Stimulated activated CD8-positive, alpha-beta memory T cell treated with anti-CD3 and anti-CD28 coated beads, Interleukin-4, amount 100 ng/mL, for 4 hours (primary cell): ENCODE measurements around the gene BMPR2.
"Not testable (repeated sequence)": the region's sequence is repeated elsewhere in the genome, so short reads cannot be mapped to it uniquely, and the experiment has no call there.

Source experiments
- DNase-seq, 2 donors: peaks; one replicate each; pipeline ENCODE4 v3.0.0-alpha.2; 2020; ENCODE audit warnings: low read depth in 2 of 2, low spot score in 1 of 2

Gene BMPR2

DNA sequence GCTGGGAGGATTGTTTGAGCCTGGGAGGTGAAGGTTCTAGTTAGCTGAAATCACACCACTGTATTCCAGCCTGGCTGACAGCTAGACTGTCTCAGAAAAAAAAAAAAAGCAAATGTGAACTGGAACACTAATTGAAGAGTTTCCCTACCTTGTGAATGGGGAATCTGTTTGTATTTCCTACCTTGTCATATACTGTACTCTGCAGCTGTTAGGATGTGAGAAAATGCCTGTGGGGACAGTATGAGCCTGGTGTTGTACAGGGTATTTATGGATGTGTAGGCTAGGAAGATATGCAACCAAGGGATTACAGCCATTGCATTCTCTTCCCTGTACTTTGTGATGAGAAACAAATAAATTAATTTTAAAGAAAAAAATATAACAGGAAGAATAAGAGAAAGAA lies 145.3 kb downstream of the BMPR2 start:
- no peak for DNase-seq

DNA sequence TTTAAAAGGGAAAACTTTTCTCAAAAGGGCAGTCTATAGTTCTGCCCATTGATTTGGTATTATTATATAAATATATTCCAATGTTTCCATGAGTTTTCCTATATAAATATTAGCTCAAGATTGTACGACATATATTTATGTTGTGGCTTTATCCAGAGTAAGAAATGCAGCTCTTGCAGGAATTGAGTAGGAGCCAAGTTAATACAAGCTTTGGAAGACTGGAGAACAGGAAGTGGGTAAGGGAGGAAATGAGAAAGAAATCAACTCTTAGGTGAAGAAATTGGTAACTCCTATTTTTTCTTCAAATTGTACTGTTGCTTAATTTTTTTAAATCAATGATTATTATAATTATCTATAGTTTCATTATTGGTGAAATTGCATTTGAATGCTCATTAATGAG lies 153.3 kb downstream of the BMPR2 start:
- DNase-seq, result no peak

DNA sequence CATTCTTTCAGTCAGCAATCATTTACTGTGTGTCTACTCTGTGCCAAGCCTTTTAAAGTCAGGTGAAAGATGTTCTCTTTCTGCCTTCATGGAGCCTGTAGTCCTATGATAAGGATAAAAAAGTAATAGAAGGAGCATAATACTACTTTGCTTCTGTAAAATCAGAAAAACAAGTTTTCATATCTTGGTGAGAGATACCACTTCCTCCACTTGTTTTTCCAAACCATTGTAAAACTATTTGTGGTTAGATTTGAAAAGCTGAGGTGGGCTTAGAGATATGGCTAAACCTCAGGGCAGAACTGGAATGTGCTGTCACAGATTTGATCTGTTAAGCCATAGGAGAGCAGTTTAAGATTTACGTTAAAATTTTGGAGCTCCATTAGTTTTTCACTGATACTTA lies 153.9 kb downstream of the BMPR2 start:
- DNase-seq, result no peak

DNA sequence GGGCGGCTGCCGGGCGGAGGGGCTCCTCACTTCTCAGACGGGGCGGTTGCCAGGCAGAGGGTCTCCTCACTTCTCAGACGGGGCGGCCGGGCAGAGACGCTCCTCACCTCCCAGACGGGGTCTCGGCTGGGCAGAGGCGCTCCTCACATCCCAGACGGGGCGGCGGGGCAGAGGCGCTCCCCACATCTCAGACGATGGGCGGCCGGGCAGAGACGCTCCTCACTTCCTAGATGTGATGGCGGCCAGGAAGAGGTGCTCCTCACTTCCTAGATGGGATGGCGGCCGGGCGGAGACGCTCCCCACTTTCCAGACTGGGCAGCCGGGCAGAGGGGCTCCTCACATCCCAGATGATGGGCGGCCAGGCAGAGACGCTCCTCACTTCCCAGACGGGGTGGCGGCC lies 159.2 kb downstream of the BMPR2 start:
- DNase-seq, result not testable (repeated sequence)

DNA sequence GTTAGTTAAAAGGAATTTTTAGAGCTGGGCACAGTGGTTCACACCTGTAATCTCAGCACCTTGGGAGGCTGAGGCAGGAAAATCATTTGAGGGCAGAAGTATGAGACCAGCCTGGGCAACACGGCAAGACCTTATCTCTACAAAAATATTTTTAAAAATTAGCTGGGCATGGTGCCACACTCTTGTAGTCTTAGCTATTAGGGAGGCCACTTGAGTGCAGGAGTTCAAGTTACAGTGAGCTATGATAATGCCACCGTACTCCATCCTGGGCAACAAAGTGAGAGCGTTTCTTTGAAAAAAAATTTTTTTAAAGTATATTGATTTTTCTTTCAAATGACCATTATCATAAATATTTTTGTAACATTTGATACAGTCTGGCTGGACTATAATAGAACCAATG lies 165.0 kb downstream of the BMPR2 start:
- DNase-seq, result no peak

DNA sequence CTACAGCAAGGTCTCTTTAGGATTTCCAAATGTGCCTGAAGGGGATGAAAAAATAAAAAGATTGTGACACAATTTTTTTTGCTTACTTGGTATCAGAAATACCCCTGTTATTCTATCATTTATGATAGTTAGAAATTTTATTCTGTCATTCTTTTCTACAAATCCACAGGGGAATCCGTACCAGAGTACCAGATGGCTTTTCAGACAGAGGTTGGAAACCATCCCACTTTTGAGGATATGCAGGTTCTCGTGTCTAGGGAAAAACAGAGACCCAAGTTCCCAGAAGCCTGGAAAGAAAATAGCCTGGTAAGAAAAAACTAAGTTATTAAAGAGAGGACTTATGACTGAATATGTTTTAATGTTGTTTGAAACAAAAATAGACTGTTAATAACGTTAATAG lies 166.0 kb downstream of the BMPR2 start:
- DNase-seq, result no peak

DNA sequence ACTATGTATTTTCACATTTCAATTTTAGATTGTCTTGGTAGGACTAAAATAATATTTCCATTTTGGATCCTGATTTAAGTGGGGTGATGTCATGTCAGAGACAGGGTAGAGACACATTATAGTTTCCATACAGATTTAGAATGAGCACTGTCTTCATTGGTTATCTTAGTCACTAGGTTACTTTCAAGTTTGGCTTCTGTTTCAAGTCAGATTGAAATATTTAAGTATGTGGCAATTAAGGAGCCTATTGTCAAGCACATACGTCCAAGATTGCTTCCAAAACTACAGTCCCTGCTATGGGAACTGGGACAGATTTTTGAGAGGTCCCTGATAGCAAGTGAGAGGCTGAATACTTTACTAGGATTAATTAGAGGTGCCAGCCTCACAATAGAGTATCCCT lies 169.4 kb downstream of the BMPR2 start:
- no peak for DNase-seq

DNA sequence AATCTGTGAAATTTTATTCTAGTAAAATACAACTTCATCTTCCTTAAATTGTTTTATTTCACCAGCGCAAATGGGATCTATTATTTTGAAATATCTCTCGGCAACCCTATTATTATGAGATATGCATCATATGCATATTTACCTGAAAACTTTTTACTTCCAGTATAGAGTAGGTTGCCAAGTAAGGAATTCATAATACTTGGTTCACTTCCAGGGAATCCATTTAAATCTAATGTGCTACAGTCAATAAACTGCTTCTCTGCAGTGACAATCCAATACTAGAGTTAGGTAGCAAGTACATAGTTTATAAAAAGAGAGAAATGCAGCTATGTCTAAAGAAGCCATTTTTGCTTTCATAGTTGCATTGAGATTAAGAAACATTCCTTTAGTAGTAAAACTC lies 169.8 kb downstream of the BMPR2 start:
- no peak for DNase-seq

DNA sequence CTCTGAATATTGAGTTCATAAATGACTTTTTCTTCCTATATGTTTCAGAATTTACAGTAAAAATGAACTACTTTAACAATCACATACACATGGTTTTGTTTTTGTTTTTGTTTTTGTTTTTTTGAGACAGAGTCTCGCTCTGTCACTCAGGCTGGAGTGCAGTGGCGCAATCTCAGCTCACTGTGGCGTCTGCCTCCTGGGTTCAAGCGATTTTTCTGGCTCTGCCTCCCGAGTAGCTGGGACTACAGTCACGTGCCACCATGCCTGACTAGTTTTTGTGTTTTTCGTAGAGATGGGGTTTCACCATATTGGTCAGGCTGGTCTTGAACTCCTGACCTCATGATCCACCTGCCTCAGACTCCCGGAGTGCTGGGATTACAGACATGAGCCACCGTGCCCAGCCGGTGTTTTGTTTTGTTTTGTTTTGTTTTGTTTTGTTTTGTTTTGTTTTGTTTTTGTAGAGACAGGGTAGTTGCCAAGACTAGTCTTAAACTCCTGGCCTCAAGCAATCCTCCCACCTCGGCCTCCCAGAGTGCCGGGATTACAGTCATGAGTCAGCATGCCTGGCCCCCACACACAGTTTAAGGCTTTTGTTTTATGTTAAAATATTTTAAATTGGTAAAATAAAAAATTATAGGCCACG lies 170.5 kb downstream of the BMPR2 start:
- not testable (repeated sequence) for DNase-seq

DNA sequence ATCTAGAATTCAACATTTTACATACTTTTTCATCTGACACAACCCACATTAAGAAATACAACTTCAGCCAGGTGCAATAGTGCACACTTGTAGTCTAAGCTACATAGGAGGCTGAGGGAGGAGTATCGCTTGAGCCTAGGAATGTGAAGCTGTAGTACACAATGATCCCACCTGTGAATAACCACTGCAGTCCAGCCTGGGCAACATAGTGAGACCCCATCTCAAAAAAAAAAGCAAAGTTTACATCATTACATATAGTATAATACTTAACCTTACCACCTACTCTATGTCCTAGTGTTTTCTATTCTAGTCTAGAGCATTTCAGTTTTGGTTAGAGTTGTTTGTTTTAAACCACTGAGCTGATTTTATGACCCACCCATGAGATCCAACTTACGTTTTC lies 172.1 kb downstream of the BMPR2 start:
- DNase-seq, result no peak

DNA sequence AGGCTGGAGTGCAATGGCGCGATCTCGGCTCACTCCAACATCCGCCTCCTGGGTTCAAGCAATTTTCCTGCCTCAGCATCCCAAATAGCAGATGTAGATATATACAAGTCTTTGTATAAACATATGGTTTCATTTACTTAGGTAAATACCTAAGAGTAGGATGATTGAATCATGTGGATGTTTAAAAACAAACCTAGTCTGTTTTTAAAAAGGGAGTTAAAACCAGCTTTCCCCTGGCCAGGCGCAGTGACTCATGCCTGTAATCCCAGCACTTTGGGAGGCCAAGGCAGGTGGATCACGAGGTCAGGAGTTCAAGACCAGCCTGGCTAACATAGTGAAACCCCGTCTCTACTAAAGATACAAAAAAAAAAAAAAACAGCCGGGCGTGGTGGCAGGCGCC lies 174.9 kb downstream of the BMPR2 start:
- DNase-seq, result not testable (repeated sequence)

DNA sequence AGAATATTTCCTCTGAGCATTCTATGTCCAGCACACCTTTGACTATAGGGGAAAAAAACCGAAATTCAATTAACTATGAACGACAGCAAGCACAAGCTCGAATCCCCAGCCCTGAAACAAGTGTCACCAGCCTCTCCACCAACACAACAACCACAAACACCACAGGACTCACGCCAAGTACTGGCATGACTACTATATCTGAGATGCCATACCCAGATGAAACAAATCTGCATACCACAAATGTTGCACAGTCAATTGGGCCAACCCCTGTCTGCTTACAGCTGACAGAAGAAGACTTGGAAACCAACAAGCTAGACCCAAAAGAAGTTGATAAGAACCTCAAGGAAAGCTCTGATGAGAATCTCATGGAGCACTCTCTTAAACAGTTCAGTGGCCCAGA lies 179.2 kb downstream of the BMPR2 start:
- DNase-seq, result no peak

DNA sequence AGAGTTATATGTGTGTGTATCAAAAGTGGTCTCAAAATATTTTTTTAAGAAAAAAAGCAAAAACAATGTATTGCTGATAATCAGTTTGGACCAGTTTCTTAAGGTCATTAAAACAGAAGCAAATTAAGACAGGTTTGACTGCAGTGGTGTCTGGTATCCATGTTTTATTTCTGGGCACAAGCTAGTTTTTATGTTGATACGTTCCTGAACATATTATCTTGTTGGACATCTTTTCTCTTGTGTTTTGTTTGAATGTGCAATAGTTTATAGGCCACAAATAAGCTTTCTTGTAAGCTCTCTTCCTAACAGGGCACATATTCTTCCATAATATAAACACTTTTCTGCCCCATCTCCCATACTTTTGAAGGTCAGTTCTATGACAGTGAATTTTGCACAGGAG lies 184.1 kb downstream of the BMPR2 start:
- DNase-seq, result no peak

DNA sequence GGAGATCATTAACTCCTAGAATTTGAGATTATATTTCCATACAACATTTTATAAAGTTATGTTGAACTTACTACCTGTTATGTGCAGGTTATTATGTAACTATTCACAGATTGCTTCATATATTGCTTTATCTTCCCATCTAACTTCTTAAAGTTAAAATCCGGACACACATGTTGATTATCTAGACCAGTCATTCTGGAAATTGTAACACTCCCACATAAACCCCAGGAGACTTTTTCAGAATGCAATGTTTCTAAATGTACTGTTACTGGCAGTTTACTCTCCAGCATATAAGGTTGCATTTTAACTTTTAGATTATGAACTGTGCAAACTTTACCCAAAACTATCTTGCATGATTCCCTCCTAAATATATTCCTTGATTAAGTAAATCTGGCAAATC lies 188.1 kb downstream of the BMPR2 start:
- no peak for DNase-seq

DNA sequence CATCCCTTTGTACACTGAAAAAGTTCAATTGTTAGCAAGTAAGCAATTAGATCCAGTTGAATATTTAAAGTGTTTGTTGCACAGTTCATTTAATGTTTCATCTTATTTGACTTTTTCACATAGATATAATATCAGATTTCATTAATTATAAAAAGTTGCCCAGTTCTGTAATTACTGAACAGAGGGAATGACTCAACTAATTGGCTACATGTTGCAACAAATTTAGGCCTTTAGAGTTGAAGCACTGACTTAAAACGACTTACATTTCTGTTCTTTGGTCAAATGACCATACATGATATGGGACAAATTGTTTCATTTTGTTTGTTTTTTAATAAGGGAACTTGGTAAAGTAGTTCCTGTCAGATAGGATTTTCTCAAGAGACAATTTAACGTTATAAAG lies 190.2 kb downstream of the BMPR2 start:
- DNase-seq, result no peak

DNA sequence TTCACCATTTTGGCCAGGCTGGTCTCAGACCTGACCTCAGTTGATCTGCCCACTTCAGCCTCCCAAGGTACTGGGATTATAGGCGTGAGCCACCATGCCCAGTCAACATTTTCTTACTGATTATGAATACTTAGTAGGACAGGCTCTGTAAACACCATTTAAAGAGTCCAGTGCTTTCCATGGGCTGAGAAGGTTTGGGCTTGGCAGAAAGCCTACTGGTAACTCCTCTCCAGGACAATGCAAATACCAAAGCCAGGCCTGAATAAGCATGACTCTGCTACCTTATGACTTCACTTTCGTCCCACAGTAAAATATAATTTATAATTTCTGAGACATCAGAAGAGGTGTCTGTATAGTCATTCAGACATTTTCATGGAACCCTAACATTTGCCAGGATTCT lies 198.4 kb downstream of the BMPR2 start:
- no peak for DNase-seq

DNA sequence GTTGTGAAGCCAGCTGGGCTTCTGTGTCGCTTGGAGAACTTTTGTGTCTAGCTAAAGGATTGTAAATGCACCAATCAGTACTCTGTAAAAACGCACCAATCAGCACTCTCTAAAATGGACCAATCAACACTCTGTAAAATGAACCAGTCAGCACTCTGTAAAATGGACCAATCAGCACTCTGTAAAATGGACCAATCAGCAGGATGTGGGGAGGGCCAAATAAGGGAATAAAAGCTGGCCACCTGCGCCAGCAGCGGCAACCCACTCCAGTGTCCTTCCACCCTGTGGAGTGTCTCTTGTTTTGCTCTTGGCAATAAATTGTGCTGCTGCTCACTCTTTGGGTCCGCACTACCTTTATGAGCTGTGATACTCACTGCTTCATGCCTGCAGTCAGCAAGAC lies 199.1 kb downstream of the BMPR2 start:
- not testable (repeated sequence) for DNase-seq

DNA sequence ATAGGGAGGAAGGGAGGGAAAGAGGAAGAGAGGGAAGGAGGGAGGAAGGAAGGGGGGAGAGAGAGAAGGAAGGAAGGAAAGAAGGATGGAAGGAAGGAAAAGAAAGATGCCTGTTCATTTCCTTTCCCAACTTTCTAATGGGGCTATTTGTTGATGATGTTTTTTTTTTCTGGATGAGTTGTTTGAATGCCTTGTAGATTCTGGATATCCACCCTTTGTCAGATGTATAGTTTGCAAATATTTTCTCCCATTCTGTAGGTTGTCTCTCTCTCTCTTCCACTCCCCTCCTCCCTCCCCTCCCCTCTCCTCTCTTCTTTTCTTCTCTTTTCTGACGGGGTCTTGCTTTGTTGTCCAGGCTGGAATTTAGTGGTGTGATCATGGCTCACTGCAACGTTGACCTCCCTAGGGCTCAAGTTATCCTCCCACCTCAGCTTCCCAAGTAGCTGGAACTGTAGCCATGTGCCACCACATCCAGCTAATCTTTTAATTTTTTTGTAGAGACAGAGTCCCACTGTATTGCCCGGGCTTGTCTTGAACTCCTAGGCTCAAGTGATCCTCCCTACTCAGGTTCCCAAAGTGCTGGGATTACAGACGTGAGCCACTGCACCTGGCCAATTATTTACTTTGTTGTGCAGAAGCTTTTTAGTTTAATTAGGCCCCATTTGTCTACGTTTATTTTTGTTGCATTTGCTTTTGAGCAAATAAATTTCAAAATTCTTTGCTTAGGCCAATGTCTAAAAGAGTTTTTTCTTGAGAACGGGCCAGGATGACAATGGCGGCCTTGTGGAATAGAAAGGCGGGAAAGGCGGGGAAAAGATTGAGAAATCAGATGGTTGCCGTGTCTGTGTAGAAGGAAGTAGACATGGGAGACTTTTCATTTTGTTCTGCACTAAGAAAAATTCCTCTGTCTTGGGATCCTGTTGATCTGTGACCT lies 201.4 kb downstream of the BMPR2 start:
- no peak for DNase-seq

DNA sequence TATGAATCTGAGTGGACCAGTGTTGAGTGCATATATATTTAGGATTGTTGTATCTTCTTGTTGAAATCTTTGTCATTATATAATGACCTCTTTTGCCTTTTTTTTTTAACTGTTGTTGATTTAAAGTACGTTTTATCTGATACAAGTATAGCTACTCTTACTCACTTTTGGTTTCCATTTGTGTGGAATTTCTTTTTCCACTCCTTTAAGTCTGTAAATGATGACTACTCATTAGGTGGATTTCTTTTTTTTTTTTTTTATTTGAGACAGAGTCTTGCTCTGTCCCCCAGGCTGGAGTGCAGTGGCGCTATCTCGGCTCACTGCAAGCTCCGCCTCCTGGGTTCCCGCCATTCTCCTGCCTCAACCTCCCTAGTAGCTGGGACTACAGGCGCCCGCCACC lies 206.7 kb downstream of the BMPR2 start:
- not testable (repeated sequence) for DNase-seq

DNA sequence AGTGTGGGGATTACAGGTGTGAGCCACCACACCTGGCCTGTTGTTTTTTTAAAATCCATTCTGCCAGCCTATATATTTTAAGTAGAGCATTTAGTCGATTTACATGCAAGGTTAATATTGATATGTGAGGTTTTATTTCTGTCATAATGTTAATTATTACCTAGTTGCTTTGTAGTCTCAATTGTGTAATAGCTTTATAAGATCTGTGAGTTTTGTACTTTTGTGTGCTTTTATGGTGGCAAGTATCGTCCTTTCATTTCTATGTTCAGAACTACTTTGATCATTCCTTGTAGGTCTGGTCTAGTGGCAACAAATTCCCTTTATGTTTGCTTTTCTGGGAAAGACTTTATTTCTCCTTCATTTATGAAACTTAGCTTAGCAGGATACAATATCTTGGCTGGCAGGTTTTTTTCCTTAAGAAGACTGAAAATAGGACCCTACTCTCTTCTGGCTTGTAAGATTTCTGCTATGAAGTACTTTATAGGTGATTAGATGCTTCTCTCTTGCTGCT lies 207.6 kb downstream of the BMPR2 start:
- no peak for DNase-seq

DNA sequence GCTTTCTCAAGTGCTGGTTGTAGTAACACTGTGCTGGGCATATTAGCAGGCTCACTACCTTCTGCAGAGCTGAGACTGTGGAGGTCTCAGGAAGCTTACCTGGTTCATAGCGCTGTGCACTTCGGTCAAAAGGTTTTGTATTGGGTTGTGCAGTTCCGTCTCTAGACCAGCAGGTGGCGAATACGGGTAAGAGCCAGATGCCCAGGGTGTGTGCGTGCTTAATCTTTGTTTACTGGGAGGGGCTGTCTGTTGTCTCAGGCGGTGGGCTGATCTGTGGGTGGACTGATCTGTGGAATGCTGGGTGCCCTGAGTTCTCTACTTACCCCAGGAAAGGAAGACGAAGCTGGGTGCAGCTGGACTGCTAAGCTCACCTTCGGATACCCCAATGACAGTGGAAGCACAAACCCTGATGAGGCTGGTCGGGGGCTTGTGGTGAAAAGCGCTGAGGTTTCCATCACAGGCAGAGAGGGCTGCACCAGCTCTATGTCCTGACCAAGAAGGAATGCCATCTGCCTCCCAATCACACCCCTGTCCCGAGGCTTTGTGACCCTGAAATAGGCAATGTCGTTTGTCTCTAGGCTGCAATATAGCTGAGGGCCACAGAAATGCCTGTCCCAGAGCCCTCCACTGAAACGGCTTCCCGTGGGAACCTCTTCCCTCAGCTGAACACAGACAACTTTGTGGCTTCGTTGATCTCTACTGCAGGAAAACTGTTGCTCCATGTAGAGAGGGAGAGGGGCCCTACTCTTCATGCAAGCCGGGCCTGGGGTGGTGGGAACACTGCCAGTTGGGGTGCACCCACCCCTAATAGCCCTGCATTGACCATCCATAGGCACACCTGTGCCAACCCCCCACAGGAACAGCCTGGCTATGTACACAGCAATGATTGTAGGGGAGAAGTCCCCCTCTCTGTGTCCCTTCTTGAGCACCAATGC lies 212.8 kb downstream of the BMPR2 start:
- DNase-seq, result peak; percentile 33 to 54
